IMR-90 (cell line): ENCODE measurements around the gene FBXW10B. TPM values are rescaled to one million over a fixed set of nuclear protein-coding genes. Genes with fewer than 3 reads are reported as not detected.
A peak's percentile ranks its signal among the peaks of the same experiment; 100 is the strongest.
"Not testable (repeated sequence)": the region's sequence is repeated elsewhere in the genome, so short reads cannot be mapped to it uniquely, and the experiment has no call there.

ENCODE experiments used
- ATAC-seq: fragments of 200-7000 bp; cut with Tn5 transposase; 2 replicates; pipeline ENCODE4 v1.9.1; 2020; ENCODE audit warnings: low read depth, mild to moderate bottlenecking, moderate library complexity
- BruUV-seq: library from RNA; stranded (reverse); fragments of 400-500 nt; replicated peaks from 2 replicates; lab custom pipeline; 2021; lab: Mats Ljungman, UMichigan
- CTCF ChIA-PET: fragments of 300-600 bp; formaldehyde crosslinking; extraction: SDS; loops from one replicate; lab custom pipeline; 2021; ENCODE audit warnings: antibody characterized with exemption; lab: Yijun Ruan, JAX
- POLR2A ChIA-PET: fragments of 300-600 bp; sonication (Branson Sonifier 250); formaldehyde crosslinking; loops from one replicate; lab custom pipeline; 2022; ENCODE audit warnings: antibody characterized with exemption; ENCODE audit not compliant: unreplicated experiment; lab: Charles Lee
- DNase-seq: peaks from one replicate; pipeline ENCODE4 v3.0.0; 2013
- H2AFZ ChIP-seq: replicated peaks from 2 replicates; pipeline ENCODE3; 2013; ENCODE audit warnings: low read length, mild to moderate bottlenecking; ENCODE audit not compliant: poor library complexity
- H2AK5ac ChIP-seq: 2 replicates; pipeline ENCODE4 v1.6.1; 2013; ENCODE audit warnings: low read depth, low read length, inconsistent platforms
- H2AK9ac ChIP-seq: replicated peaks from 2 replicates; pipeline ENCODE3; 2013; ENCODE audit warnings: mild to moderate bottlenecking, low read depth, low read length, moderate library complexity; ENCODE audit not compliant: poor library complexity
- H2BK120ac ChIP-seq: 2 replicates; pipeline ENCODE4 v1.6.1; 2013; ENCODE audit warnings: low read depth, low read length, inconsistent platforms
- H2BK15ac ChIP-seq: 3 replicates; pipeline ENCODE4 v1.6.1; 2013; ENCODE audit warnings: low read depth, low read length, inconsistent platforms
- H2BK20ac ChIP-seq: 2 replicates; pipeline ENCODE4 v1.6.1; 2013; ENCODE audit warnings: low read depth, mild to moderate bottlenecking, inconsistent platforms, low read length, moderate library complexity
- H2BK5ac ChIP-seq: 2 replicates; pipeline ENCODE4 v1.6.1; 2013; ENCODE audit warnings: mild to moderate bottlenecking, low read depth, low read length, inconsistent platforms; ENCODE audit not compliant: poor library complexity, severe bottlenecking
- H3K14ac ChIP-seq: replicated peaks from 2 replicates; pipeline ENCODE4 v1.6.1; 2013; ENCODE audit warnings: low read depth, low read length, inconsistent platforms
- H3K18ac ChIP-seq: 2 replicates; pipeline ENCODE4 v1.6.1; 2013; ENCODE audit warnings: low read depth, low read length, control low read depth
- H3K23ac ChIP-seq: 2 replicates; pipeline ENCODE4 v1.6.1; 2013; ENCODE audit warnings: low read depth, low read length, inconsistent platforms
- H3K27ac ChIP-seq: 2 replicates; pipeline ENCODE4 v1.5.1; 2013; ENCODE audit warnings: mild to moderate bottlenecking, control low read depth, low read length; ENCODE audit not compliant: insufficient read depth
- H3K27me3 ChIP-seq: 2 replicates; pipeline ENCODE4 v1.6.1; 2013; ENCODE audit warnings: low read length; ENCODE audit not compliant: control insufficient read depth, insufficient read depth
- H3K36me3 ChIP-seq: 2 replicates; pipeline ENCODE4 v1.6.1; 2013; ENCODE audit warnings: low read length, mixed read lengths; ENCODE audit not compliant: control insufficient read depth, insufficient read depth
- H3K4ac ChIP-seq: 2 replicates; pipeline ENCODE4 v1.6.1; 2013; ENCODE audit warnings: low read depth, low read length, inconsistent platforms
- H3K4me1 ChIP-seq: 2 replicates; pipeline ENCODE4 v1.6.1; 2013; ENCODE audit warnings: low read length, mixed read lengths; ENCODE audit not compliant: control insufficient read depth, insufficient read depth
- H3K4me2 ChIP-seq: 2 replicates; pipeline ENCODE4 v1.6.1; 2013; ENCODE audit warnings: low read depth, mild to moderate bottlenecking, control low read depth, low read length, moderate library complexity
- H3K4me3 ChIP-seq: 2 replicates; pipeline ENCODE4 v1.5.1; 2013; ENCODE audit warnings: low read depth, mild to moderate bottlenecking, control low read depth, low read length, moderate library complexity; ENCODE audit not compliant: insufficient read depth
- H3K56ac ChIP-seq: 2 replicates; pipeline ENCODE4 v1.6.1; 2013; ENCODE audit warnings: low read length, inconsistent platforms; ENCODE audit not compliant: insufficient read depth; ENCODE audit errors: extremely low read depth
- H3K79me1 ChIP-seq, 2 experiments: 2 replicates each; pipeline ENCODE4 v1.6.1; 2013; ENCODE audit warnings: low read length in 2 of 2, inconsistent platforms in 1 of 2, low read depth in 1 of 2
- H3K9ac ChIP-seq: 2 replicates; pipeline ENCODE4 v1.6.1; 2013; ENCODE audit warnings: low read depth, low read length, control low read depth
- H3K9me1 ChIP-seq: 2 replicates; pipeline ENCODE4 v1.6.1; 2013; ENCODE audit warnings: low read length, inconsistent platforms; ENCODE audit not compliant: insufficient read depth
- H3K9me3 ChIP-seq: 2 replicates; pipeline ENCODE4 v1.6.1; 2013; ENCODE audit warnings: low read length; ENCODE audit not compliant: control insufficient read depth, insufficient read depth
- H4K20me1 ChIP-seq: 2 replicates; pipeline ENCODE4 v1.6.1; 2013; ENCODE audit warnings: low read length, inconsistent platforms; ENCODE audit not compliant: insufficient read depth
- H4K5ac ChIP-seq: 2 replicates; pipeline ENCODE4 v1.6.1; 2013; ENCODE audit warnings: mild to moderate bottlenecking, low read depth, low read length, control low read depth
- H4K8ac ChIP-seq, 2 experiments: 2 replicates each; pipeline ENCODE4 v1.6.1; 2013; ENCODE audit warnings: low read depth in 2 of 2, low read length in 2 of 2, control low read depth in 1 of 2, inconsistent platforms in 1 of 2
- H4K91ac ChIP-seq: 2 replicates; pipeline ENCODE4 v1.6.1; 2013; ENCODE audit warnings: low read depth, low read length, inconsistent platforms; ENCODE audit not compliant: insufficient read depth
- WGBS, 2 experiments: methylation state at CpG; one replicate each; pipeline versions ENCODE4 v1.1.5 to v1.1.7; 2013; ENCODE audit warnings: missing lambda C conversion rate in 2 of 2; ENCODE audit not compliant: insufficient read length in 1 of 2; ENCODE audit errors: extremely low coverage in 2 of 2; 5-methylcytosine and 5-hydroxymethylcytosine counted together
- dilution Hi-C: fragments of 300-500 bp; cut with HindIII; formaldehyde crosslinking; loops from one replicate; pipeline ENCODE4 v1.14.3; 2018; ENCODE audit warnings: low sequenced_read_pairs; ENCODE audit not compliant: unreplicated experiment
- in situ Hi-C: fragments of 300-500 bp; cut with MboI; formaldehyde crosslinking; loops from 3 replicates; pipeline ENCODE4 v1.14.3; 2019; ENCODE audit warnings: low sequenced_read_pairs, inconsistent platforms, mixed read lengths
- intact Hi-C: fragments of 100-400 bp; cut with micrococcal nuclease; formaldehyde crosslinking; loops from 2 replicates; pipeline ENCODE4 v1.10.0; 2022
- polyA plus RNA-seq, 3 experiments: library from polyadenylated mRNA; depleted of rRNA; stranded (reverse); fragments of >200 nt; gene quantifications; 2 replicates each; pipeline ENCODE4 v1.2.3, GENCODE V29; 2012; ENCODE audit warnings: low replicate concordance in 1 of 3
- total RNA-seq: library from RNA; depleted of rRNA; stranded (reverse); fragments of >200 nt; gene quantifications from 2 replicates; pipeline ENCODE4 v1.2.3, GENCODE V29; 2012

The FBXW10B gene
- total and polyA plus RNA-seq, 2 of the 4 experiments (the other 2 are of a cell fraction), result under 0.01 to 0.43 TPM

- BruUV-seq, result not testable (repeated sequence)
Observed at GRCh38 chr17:15615850-15616249, 3.7 kb downstream of the FBXW10B start.

GRCh38 chr17:15613111-15613510, 6.4 kb downstream of the FBXW10B start:
- H2AK9ac ChIP-seq, H3K9ac ChIP-seq, BruUV-seq, H4K91ac ChIP-seq, CTCF ChIA-PET, DNase-seq, H2AFZ ChIP-seq, dilution Hi-C loops, H4K20me1 ChIP-seq, H2BK15ac ChIP-seq, H3K79me1 ChIP-seq, H3K23ac ChIP-seq, H3K9me3 ChIP-seq, H4K5ac ChIP-seq, H4K8ac ChIP-seq, H3K4me3 ChIP-seq, H2BK5ac ChIP-seq, ATAC-seq, H3K9me1 ChIP-seq, H3K14ac ChIP-seq, in situ Hi-C loops, H2BK20ac ChIP-seq, H3K56ac ChIP-seq, H3K4me1 ChIP-seq, H3K4me2 ChIP-seq, H2AK5ac ChIP-seq, H2BK120ac ChIP-seq, H3K27ac ChIP-seq, H3K36me3 ChIP-seq, H3K18ac ChIP-seq, H3K4ac ChIP-seq, H3K27me3 ChIP-seq, intact Hi-C loops, POLR2A ChIA-PET: not testable (repeated sequence)
- WGBS, 2 experiments, result no CpG with 5 or more reads among the region's 1 CpG

More at GRCh38 chr17:15615850-15616249, 3.7 kb downstream of the FBXW10B start:
- H3K36me3 ChIP-seq, H3K9me1 ChIP-seq, H3K4ac ChIP-seq, H3K9ac ChIP-seq, H2BK20ac ChIP-seq, H4K20me1 ChIP-seq, H3K18ac ChIP-seq, H4K5ac ChIP-seq, CTCF ChIA-PET, H3K27ac ChIP-seq, H3K14ac ChIP-seq, intact Hi-C loops, POLR2A ChIA-PET, in situ Hi-C loops, H3K4me1 ChIP-seq, H2BK15ac ChIP-seq, H4K91ac ChIP-seq, H2AK5ac ChIP-seq, H4K8ac ChIP-seq, H3K79me1 ChIP-seq, H3K23ac ChIP-seq, H2AFZ ChIP-seq, H3K27me3 ChIP-seq, dilution Hi-C loops, H2BK120ac ChIP-seq, H2BK5ac ChIP-seq, H3K56ac ChIP-seq, H2AK9ac ChIP-seq, H3K4me3 ChIP-seq, H3K9me3 ChIP-seq, H3K4me2 ChIP-seq: not testable (repeated sequence)
- WGBS, 2 experiments, result no CpG with 5 or more reads among the region's 6 CpGs
- DNase-seq (peak; percentile 8), ATAC-seq (peak; percentile 37)
